Gastrocnemius medialis (tissue), 4 donors: ENCODE results near the gene EDARADD.

Source experiments
- POLR2A ChIP-seq, 2 donors: fragments of 450-650 bp; IDR thresholded peaks; one replicate each; pipeline ENCODE4 v1.6.1; 2017; ENCODE audit warnings: antibody characterized with exemption in 2 of 2, mild to moderate bottlenecking in 2 of 2, moderate library complexity in 2 of 2
- TF ChIP-seq, protein P1 (sequence below), 5 experiments: fragments of 450-650 bp in 3 of 5; fragments of 200-600 bp in 2 of 5; sonication (generic) in 2 of 5; IDR thresholded peaks in 4 of 5; conservative IDR thresholded peaks in 1 of 5; 1 replicate in 4 of 5; 2 replicates in 1 of 5; pipeline ENCODE4 v1.5.1; 2016 to 2019; ENCODE audit warnings: antibody characterized with exemption in 5 of 5, mild to moderate bottlenecking in 3 of 5, moderate library complexity in 3 of 5

GRCh38 chr1:236395230-236395946, 1.3 kb downstream of the EDARADD start:
- TF ChIP-seq, protein P1, sequence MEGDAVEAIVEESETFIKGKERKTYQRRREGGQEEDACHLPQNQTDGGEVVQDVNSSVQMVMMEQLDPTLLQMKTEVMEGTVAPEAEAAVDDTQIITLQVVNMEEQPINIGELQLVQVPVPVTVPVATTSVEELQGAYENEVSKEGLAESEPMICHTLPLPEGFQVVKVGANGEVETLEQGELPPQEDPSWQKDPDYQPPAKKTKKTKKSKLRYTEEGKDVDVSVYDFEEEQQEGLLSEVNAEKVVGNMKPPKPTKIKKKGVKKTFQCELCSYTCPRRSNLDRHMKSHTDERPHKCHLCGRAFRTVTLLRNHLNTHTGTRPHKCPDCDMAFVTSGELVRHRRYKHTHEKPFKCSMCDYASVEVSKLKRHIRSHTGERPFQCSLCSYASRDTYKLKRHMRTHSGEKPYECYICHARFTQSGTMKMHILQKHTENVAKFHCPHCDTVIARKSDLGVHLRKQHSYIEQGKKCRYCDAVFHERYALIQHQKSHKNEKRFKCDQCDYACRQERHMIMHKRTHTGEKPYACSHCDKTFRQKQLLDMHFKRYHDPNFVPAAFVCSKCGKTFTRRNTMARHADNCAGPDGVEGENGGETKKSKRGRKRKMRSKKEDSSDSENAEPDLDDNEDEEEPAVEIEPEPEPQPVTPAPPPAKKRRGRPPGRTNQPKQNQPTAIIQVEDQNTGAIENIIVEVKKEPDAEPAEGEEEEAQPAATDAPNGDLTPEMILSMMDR (IDR thresholded peaks at IDR 0.05 in 4 of 5, conservative IDR thresholded peaks at IDR 0.05 in 1 of 5) = no peak
- no peak for TF ChIP-seq POLR2A (IDR thresholded peaks at IDR 0.05)
